Measurements from ENCODE around the gene STK16. TPM values are rescaled to one million over a fixed set of nuclear protein-coding genes. Genes with fewer than 3 reads are reported as not detected.
A peak's percentile ranks its signal among the peaks of the same experiment; 100 is the strongest.

STK16 gene
- total RNA-seq, 1 donor from 2014 or later = 15.2 TPM

GRCh38 chr2:219220652-219221402 is 24.5 kb upstream of the STK16 start:
- H3K27me3 ChIP-seq = no peaks in the 10 kb centered on the region
- no peak overlapping the region for H3K4me3 ChIP-seq
- H3K4me1 ChIP-seq = peaks cover 12 to 31% of the 10 kb centered on the region in 2 donors
- H3K9me3 ChIP-seq = no peaks in the 10 kb centered on the region
- H3K27ac ChIP-seq = no peak overlapping the region
- DNase-seq (ENCODE audit: low spot score in 2 of 2) = no peak
- intact Hi-C loops (cut with DNase I) = no loop called here
- peaks cover 63 to 64% of the 10 kb centered on the region in 2 donors for H3K36me3 ChIP-seq
- TF ChIP-seq CTCF (IDR thresholded peaks at IDR 0.05) = no peak

GRCh38 chr2:219221957-219222518 is 23.2 kb upstream of the STK16 start:
- no peak for TF ChIP-seq CTCF (IDR thresholded peaks at IDR 0.05)
- Histone ChIP-seq H3K36me3 (peaks cover 61 to 68% of the 10 kb centered on the region in 2 donors), H3K27ac (no peak overlapping the region), H3K27me3 (no peaks in the 10 kb centered on the region), H3K4me1 (peaks cover 12 to 23% of the 10 kb centered on the region in 2 donors), H3K9me3 (no peaks in the 10 kb centered on the region), H3K4me3 (no peak overlapping the region)
- DNase-seq (ENCODE audit: low spot score in 2 of 2) = no peak
- intact Hi-C loops (cut with DNase I) = no loop called here

GRCh38 chr2:219223831-219224610 is 21.3 kb upstream of the STK16 start:
- intact Hi-C loops (cut with DNase I) = no loop called here
- Histone ChIP-seq H3K36me3 (peaks cover 61 to 68% of the 10 kb centered on the region in 2 donors), H3K4me1 (peaks cover 11 to 24% of the 10 kb centered on the region in 2 donors), H3K9me3 (no peaks in the 10 kb centered on the region), H3K4me3 (no peak overlapping the region), H3K27me3 (no peaks in the 10 kb centered on the region), H3K27ac (no peak overlapping the region)
- DNase-seq (ENCODE audit: low spot score in 2 of 2) = no peak
- TF ChIP-seq CTCF (IDR thresholded peaks at IDR 0.05) = no peak

GRCh38 chr2:219225350-219225749 is 19.9 kb upstream of the STK16 start:
- Histone ChIP-seq H3K4me3 (no peak overlapping the region), H3K36me3 (peaks cover 54 to 62% of the 10 kb centered on the region in 2 donors), H3K4me1 (peaks cover 4 to 12% of the 10 kb centered on the region in 2 donors), H3K27me3 (no peaks in the 10 kb centered on the region), H3K9me3 (no peaks in the 10 kb centered on the region), H3K27ac (no peak overlapping the region)
- TF ChIP-seq CTCF (IDR thresholded peaks at IDR 0.05) = no peak
- intact Hi-C loops (cut with DNase I) = no loop called here
- no peak for DNase-seq (ENCODE audit: low spot score in 2 of 2)

- intact Hi-C loops (cut with DNase I) = no loop called here
- DNase-seq (ENCODE audit: low spot score in 2 of 2) = no peak
- H3K4me1 ChIP-seq = peaks cover 4 to 23% of the 10 kb centered on the region in 2 donors
- peak overlapping the region; percentile 66 to 96 for H3K4me3 ChIP-seq
- H3K9me3 ChIP-seq = no peaks in the 10 kb centered on the region
- peak overlapping the region; percentile 93 to 97 for H3K27ac ChIP-seq
- H3K36me3 ChIP-seq = peaks cover 32 to 44% of the 10 kb centered on the region in 2 donors
- no peaks in the 10 kb centered on the region for H3K27me3 ChIP-seq
- no peak for TF ChIP-seq CTCF (IDR thresholded peaks at IDR 0.05)
These were observed 17.0 kb upstream of the STK16 start for GRCh38 chr2:219228041-219228910.

Measured in ascending aorta (tissue), 2 donors.